Stimulated activated CD4-positive, alpha-beta T cell treated with anti-CD3 and anti-CD28 coated beads, TNF-alpha, amount 100 ng/mL, for 1 hour (primary cell): ENCODE measurements around the gene TENT4B.
"Not testable (repeated sequence)": the region's sequence is repeated elsewhere in the genome, so short reads cannot be mapped to it uniquely, and the experiment has no call there.

ENCODE experiments used
- DNase-seq, 3 donors: peaks; one replicate each; pipeline ENCODE4 v3.0.0-alpha.2; 2020; ENCODE audit warnings: low read depth in 3 of 3, low spot score in 1 of 3

Gene TENT4B

DNA sequence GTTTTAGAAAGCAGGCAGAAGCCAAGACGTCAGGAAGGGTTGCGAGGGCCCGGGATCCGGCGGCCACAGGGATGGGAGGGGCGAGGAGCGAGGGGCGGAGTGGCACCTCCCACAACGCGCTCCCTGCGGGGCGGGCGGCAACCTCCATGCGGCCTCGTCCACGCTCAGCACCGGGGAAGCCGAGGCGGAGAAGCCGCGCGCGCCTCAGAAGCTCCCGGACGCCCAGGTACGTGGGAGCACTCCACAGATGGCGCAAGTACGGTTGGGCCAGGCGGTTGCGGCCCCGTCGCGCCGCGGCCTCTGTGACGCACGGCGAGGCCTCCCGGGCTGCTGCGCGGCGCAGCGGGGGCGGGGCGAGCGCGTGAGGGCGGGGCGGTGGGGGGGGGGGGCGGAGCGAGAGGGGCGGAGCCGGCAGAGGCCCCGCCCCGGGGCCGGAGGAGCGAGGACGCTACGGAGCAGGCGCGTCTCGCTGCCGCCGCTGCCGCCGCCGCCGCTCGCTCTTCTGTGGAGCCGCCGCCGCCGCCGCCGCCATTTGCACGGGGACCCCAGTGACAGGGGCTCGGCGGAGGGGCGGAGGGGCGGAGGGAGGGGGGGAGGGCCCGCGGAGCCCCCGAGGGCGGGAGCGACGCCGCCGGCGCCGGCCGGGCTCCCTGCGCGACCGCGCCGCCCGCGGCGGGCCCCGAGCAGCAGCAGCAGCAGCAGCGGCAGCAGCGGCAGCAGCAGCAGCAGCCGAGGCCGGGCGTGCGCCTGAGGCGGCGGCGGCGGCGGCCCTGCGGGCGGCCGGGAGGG is at the start of gene TENT4B:
TENT4B (plus strand) TSS at position 500 of the 789 bp plus-strand sequence. CDS start 316 bp downstream, outside the sequence.
- DNase-seq = peak; percentile 69 to 79 (median 77)

DNA sequence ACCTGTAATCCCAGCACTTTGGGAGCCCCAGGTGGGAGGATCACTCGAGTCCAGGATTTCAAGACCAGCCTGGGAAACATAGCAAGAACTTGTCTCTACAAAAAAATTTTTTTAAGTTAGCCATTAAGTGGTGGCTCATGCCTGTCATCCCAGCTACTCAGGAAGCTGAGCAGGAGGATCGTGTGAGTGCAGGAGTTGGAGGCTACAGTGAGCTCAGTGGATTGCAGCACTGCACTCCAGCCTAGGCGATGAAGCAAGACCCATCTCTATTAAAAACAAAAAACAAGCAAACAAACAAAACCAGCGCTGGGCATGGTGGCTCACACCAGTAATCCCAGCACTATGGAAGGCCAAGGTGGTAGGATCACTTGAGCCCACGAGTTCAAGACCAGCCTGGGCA is 49.3 kb upstream of the TENT4B start:
- no peak for DNase-seq

DNA sequence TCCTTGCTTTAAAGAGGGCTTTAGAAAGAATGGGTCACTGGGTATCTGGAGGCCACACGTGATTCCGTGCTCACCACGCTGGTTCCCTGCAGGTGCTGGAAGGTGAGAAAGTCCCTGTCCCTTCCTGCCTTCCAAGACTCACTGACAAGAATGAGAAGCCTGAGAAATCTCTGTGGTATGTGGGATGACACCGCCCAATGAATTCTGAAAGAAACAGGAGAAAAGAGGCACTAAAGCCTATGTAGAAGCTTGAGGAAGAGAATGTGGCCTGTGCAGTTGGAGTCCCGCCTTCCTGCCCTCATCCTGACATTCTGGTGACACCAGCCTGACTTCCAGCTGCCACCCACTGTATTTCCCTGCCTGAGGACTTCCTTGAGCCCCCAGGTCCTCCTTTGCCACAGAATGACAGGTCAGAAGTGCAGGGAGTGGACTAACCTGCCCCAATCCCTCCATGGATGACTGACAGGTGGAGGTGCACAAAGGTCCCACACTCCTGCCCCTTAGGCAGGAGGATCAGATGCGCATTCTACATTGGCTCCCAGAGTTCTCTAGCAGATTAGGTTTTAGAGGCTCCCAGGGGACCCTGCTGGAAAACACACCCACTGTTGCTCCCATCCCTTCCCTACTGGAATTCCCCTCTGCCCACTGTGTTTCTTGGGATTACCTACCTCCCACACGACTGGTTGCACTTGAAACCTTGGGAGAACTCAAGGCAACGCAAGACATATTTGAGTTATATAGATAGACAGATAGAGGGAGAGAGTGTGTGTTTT is 38.6 kb upstream of the TENT4B start:
- no peak for DNase-seq

DNA sequence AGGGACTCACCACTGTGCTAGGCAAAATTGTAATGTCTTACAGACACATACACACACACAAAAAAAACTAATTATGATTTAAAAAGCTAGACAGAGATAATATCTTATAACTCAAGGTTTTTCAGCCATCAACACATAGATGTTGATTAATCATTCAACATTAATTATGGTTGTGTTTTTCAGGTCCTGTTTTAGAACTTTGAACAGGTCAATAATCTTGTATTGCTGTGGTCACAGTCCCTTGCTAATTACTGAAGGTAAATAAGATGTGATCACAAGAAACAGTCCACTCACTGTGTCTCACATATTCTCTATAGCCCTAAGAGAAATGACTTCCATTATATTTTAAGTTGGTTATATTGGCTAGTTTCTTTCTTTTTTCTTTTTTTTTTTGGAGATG is 32.4 kb upstream of the TENT4B start:
- no peak for DNase-seq

DNA sequence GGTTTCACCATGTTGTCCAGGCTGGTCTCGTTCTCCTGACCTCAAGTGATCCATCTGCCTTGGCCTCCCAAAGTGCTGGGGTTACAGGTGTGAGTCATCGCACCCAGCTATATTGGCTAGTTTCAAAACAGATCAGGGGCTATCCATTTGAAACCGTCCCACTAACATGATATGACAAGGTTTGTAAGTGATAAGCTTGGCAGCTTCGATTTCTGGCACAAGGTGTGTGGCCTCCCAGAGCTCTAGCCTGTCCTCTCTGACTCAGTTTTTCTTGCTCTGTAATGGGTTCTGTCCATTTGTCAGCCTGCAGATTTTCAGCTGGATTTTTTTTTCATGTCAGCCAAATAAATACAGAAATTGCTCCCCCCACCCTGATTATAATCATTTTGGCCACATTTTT is 31.8 kb upstream of the TENT4B start:
- DNase-seq = no peak

DNA sequence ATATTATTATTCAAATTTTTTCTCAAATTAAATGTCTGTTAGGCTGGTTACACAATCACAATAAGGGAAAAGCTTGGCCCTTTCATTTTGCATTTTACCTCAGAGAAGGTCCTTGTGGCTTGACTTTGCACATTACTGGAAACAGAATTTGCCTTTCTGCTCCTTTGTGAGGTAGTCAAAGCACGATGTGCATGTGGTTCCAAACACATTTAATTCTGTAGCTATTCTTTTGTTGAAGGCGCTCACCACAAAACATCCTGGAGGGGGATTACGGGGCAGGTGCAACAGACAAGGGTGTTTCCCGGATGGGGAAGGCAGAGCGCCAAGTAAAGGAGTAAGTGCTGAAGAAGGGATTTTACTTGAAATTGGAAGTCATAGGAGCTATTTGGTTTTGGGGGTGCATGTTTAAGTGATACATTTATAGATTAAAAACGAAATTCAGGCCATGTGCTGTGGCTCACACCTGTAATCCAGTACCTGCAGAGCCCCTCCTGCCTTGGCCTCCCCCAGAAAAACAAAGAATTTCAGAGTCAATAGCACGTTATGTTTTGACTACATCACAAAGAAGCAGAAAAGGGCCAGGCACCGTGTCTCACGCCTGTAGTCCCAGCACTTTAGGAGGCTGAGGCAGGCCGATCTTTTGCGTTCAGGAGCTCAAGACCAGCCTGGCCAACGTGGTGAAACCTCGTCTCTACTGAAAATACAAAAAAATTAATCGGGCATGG is 31.2 kb upstream of the TENT4B start:
- DNase-seq = peak in 2 of 3 donors; percentile 4 to 10

DNA sequence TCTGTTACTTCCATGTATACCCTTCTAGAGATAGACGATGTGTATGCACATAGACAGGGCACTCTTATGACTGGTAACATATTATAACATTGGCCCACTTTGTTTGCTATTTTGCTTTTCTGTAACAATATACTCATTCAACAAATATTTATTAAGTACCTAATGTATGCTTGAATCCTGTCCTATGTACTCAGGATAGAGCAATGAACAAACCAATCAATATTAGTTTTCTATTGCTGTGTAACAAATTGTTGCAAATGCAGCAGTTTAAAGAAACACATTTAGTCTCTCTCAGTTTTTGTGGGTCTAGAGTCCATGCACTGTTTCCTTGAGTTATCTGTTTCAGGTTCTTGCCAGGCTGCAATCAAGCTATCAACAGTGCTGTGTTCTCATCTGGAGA is 29.7 kb upstream of the TENT4B start:
- no peak for DNase-seq

DNA sequence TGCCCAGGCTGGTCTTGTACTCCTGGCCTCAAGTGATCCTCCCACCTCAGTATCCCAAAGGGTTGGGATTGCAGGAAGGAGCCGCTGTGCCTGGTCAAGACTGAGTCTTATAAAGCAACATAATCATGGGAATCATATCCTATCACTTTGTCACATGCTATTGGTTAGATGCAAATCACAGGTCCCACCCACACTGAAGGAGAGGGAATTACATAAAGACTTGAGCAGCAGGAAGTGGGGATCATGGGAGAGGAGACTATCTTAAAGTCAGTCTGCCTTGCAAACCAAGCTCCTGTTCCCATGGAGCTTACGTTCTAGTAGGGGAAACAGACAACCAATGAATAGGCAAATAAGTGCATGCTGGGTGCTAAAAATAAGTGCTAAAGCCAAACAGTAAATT is 28.3 kb upstream of the TENT4B start:
- DNase-seq = no peak

DNA sequence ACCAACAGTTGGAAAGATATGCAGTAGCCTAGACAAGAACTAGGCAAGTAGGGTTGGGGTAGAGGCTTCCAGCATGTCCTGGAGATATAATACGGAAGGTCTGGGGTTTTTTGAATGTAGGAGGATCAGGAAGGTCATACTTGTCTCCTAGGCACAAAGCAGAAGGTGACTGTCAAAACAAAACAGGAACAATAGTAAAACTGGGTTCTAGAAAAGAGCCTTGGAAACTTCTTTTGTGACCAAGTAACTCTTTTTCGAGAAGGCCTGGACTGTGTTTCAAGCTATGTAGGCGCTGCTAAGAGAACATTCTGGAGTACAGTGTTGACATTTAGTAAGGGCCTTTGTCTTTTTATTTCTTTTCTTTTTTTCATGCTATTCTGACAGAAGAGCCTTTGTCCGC is 26.9 kb upstream of the TENT4B start:
- DNase-seq = no peak

DNA sequence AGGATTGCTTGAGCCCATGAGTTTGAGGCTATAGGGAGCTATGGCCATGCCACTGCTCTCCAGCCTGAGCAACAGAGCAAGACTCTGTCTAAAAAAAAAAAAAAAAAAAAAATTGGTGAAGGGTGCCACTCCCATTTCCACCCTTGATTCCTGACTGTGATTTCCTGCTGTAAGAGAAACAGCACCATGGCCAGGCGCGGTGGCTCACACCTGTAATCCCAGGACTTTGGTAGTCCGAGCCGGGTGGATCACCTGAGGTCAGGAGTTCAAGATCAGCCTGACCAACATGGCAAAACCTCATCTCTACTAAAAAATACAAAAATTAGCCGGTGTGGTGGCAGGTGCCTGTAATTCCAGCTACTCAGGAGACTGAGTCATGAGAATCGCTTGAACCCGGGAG is 20.5 kb upstream of the TENT4B start:
- DNase-seq = not testable (repeated sequence)

DNA sequence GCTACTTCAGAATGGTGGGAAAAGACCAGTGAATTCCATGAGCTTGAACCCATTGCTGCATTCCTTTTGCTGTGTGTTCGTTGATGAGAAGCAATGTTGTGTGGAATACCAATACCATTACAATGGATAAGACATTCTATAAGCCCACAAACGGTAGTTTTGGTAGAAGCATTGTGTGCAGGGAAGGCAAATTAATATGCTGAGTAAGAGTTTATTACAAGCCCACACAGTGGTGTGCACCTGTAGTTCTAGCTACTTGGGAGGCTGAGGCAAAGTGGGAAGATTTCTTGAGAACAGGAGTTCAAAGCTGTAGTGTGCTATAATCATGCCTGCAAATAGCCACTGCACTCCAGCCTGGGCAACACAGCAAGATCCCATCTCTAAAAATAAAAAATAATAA is 19.9 kb upstream of the TENT4B start:
- no peak for DNase-seq

DNA sequence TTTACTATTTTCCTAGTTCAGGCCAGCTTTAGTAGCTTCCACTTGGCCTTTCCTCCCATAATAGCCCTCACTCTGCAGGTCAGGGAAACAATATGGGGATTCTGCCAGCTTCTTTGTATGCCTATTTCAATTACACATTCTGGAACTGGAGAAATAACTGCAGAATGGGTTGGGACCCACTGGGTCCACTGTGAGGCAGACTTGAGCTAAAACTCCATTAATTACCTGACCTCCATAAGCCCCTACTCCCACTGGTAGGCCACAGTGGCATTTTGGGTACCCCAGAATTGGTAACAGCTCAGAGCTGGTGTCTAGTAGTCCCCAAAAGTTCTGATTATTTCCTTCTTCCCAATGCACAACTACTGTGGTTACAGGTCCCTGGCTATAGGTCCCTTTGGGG is 16.7 kb upstream of the TENT4B start:
- DNase-seq = no peak

DNA sequence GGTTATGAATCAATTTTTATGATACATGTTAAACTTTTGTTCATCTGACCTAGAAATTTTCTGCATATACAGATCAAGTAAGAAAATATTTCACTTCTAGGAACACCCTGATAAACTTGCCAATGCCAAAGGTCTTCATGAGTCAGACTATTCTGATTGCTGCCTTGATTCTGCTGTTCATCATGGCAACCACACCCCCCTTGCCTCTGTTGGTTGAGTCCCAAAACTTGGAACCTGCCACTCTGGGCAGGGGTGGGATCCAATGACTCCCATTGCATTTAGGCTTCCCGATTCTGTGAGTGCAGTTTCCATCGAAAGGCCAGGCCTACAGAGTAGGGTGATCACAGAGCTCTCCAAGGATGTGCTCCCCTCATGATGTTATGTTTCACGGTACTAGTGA is 15.8 kb upstream of the TENT4B start:
- no peak for DNase-seq

DNA sequence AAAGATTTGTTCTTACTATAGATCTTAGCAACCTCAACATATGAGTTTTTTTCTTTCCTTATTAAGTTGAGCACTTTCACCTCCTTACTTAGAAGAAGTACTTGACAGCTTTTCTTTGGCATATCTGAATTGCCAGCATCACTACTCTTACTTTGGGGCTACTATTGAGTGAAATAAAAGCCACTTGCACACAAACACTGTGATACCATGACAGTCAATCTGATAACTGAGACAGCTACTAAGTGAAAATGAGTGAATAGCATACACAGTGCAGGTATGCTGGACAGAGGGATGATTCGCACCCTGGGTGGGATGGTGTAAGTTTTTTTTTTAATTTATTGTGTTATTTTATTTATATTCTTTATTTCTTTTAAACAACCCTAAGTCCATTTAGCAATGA is 13.5 kb upstream of the TENT4B start:
- DNase-seq = no peak

DNA sequence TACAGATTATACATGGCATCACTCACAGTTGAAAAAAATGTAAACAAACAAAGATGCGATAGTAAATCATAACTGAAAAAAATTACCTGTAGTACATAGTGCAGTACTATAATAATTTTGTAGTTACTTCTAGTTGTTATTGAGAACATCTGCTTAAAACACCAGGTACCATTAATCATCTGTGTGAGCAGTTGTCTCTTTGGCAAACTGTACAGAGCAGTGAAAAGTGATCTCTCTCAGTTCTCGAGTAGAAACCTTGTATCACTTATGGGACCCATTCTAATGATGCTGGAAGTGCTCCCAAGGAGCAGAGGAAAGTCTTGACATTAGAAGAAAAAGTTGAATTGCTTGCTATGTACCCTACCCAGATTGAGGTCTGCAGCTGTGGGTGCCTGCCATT is 8.9 kb upstream of the TENT4B start:
- DNase-seq = no peak

DNA sequence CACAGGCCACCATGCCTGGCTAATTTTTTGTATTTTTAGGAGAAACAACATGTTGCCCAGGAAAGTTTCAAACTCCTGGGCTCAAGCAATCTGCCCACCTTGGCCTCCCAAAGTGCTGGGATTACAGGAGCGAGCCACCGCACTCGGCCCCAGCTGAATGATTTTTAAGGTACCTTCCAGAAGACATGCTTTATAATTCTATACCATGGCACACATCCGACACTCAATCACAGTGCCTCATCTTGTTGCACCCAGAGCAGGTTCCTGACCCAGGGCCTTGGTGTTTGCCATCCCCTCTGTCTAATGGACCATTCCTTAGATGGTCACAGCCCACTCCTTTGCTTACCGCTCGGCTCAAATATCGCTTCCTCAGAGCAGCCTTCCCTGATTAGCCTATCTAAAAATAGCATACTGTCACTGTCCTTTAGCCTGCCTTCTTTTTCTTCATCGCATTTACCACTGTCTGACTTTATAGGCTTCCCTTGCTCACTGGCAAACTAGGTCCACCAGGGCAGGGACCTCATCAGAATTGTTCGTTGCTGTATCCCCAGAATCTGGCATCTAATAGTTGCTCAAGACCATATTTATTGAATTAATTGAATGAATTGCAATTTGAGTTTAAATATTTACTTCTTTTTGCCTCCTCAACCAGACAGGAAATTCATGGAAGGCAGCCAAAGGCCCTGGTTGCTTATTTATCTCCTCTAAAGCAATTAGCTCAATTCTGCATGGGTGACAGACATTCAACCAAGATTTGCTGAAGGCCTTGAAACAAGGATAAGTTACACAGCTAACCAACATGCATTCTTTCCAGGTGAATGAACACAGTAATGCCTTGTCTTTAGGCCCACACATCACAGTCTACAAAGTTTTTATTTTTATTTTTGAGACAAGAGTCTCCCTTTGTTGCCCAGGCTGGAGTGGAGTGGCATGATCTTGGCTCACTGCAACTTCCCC is 6.3 kb upstream of the TENT4B start:
- DNase-seq = no peak

DNA sequence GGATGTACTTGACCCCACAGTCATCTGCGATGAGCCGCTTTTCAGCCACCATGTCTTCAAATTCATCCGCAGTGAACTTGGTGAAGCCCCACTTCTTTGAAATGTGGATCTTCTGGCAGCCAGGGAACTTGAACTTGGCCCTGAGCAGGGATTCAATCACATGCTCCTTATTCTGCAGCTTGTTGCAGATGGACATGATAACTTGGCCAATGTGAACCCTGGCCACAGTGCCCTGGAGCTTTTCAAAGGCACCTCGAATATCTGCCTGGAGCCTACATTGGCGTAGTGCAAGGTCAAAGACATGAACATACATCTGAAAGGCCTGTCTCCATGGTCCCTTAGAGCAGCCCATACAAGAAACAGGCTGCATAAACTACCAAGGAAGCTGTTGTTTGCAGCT is 1.8 kb upstream of the TENT4B start:
- DNase-seq = no peak

DNA sequence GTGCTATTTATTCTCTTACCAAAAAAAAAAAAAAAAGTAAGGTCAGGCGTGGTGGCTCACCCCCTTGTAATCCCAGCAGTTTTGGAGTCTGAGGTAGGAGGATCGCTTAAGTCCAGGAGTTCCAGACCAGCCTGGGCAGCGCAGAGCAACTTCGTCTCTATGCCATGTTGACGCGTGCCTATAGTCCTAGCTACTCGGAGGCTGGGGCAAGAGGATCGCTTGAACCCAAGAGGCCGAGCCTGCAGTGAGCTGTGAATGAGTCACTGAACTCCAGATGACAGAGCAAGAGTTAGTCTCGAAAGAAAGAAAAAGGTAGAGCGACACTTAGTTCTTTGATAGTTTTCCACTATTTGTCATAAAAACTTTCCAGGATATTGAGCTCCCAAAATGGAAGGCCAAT is 1.4 kb upstream of the TENT4B start:
- DNase-seq = no peak

DNA sequence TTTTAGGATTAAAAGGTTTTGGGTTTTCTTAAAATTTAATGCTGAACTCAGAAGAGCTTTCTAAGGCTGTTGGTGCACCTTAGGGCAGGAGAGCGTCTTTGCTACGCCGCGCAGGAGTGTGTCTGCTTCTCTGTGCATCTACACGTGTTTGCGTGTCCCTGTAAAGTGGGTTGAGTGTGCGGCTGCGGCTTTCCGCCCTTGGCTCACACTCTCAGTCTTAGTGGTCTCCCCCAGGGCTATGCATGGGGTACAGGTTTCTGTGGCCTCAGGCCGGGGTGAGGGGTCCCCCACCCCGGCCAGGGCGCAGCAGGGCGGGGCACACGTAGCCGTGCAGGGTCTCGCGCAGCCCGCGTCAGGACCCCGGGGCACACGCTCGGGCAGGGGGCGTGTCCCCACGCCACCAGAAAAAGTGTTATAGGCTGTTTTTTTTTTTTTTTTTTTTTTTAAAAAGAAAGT is 727 bp upstream of the TENT4B start:
- peak in 2 of 3 donors; percentile 22 to 44 for DNase-seq

DNA sequence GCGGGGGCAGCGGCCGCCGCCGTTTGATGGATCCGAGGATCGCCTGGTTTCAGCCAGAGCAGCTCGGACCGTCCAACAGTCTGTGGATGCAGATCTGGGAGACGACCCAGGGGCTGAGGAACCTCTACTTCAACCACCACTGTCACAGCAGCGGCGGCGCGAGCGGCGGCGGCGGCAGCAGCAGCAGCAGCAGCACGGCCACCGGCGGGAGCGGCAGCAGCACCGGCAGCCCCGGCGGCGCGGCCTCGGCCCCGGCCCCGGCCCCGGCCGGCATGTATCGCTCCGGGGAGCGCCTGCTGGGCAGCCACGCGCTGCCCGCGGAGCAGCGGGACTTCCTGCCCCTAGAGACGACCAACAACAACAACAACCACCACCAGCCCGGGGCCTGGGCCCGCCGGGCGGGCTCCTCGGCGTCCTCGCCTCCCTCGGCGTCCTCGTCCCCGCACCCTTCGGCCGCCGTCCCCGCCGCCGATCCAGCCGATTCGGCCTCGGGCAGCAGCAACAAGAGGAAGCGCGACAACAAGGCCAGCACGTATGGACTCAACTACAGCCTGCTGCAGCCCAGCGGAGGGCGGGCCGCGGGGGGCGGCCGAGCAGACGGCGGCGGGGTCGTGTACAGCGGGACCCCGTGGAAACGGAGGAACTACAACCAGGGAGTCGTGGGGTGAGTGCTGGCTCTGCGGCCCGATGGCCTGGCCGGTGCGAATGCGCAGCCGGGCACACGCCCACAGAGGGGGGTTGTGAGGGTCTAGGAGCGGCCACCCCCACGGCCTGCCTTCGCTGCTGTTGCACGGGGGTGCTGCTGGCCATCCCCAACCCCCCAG is 702 bp downstream of the TENT4B start:
- DNase-seq = no peak
